IPS-18c (cell line): ENCODE results near the gene CD83.
"Not testable (repeated sequence)": the region's sequence is repeated elsewhere in the genome, so short reads cannot be mapped to it uniquely, and the experiment has no call there.

Source experiments
- H3K4me3 ChIP-seq: 2 replicates; pipeline ENCODE4 v1.7.0; 2013; ENCODE audit warnings: low read depth, mild to moderate bottlenecking, low read length, moderate library complexity; ENCODE audit not compliant: insufficient read depth
- H3K9me3 ChIP-seq: one replicate; pipeline ENCODE4 v1.6.1; 2013; ENCODE audit warnings: mild to moderate bottlenecking, low read length, moderate library complexity; ENCODE audit not compliant: control insufficient read depth, insufficient read depth

Gene CD83, protein sequence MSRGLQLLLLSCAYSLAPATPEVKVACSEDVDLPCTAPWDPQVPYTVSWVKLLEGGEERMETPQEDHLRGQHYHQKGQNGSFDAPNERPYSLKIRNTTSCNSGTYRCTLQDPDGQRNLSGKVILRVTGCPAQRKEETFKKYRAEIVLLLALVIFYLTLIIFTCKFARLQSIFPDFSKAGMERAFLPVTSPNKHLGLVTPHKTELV

DNA sequence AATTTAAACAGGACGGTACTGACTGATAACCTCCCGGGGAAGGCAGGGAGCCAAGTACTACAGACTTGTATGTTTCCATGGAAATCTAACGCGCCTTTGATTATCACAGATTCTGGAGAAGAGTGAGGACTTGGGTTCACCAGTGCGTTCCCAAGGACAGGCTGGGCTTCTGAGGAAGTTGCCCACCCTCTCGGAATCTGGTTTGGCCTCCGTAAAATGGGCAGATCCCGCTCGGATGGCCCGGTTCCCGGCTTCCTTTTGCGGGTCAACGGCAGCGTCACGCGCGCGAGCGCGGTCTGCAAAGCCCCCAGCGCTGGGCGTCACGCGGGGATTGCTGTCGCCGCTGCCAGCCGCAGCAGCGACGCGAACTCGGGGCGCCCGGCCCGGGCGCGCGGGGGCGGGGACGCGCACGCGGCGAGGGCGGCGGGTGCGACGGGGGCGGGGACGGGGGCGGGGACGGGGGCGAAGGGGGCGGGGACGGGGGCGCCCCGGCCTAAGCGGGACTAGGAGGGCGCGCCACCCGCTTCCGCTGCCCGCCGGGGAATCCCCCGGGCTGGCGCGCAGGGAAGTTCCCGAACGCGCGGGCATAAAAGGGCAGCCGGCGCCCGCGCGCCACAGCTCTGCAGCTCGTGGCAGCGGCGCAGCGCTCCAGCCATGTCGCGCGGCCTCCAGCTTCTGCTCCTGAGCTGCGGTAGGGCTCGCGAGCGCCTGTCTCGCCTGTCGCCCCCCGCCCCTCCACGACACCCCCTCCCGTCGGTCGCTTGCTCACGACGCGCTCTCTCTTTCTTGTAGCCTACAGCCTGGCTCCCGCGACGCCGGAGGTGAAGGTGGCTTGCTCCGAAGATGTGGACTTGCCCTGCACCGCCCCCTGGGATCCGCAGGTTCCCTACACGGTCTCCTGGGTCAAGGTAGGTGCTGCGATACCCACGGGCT is at the start of gene CD83:
TSS of gene CD83 (plus strand) at position 615 of the 933 bp plus-strand sequence. CDS start at position 655, 40 bp downstream.
- Histone ChIP-seq H3K4me3 (peak within 1 kb of the TSS; percentile 71), H3K9me3 (no peaks in the 10 kb centered on the region)

DNA sequence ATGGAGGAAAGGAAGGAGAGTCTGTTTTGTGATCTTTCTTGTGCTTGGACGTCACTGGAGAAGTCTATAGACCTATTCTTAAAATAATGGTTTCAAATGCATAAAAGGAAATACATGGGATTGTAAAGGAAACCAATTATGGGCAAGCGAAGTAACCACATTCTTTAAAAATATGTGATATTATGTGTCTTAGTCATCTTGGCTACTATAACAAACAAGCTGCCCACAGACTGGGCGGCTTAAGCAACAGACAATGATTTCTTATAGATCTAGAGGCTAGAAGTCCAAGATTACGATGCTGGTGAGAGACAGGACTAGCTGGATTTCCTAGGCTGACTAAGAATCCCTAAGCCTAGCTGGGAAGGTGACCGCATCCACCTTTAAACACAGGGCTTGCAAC is 49.4 kb upstream of the CD83 start:
- Histone ChIP-seq H3K4me3 (no peak overlapping the region), H3K9me3 (no peaks in the 10 kb centered on the region)

DNA sequence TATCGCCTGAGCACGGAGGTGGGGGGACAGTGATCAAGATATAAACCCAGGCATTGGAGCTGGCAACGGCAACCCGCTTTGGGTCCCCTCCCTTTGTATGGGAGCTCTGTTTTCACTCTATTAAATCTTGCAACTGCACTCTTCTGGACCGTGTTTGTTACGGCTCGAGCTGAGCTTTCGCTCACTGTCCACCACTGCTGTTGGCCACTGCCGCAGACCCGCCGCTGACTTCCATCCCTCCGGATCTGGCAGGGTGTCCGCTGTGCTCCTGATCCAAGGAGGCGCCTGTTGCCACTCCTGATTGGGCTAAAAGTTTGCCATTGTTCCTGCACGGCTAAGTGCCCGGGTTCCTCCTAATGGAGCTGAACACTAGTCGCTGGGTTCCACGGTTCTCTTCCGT is 48.9 kb upstream of the CD83 start:
- H3K9me3 ChIP-seq: no peaks in the 10 kb centered on the region
- no peak overlapping the region for H3K4me3 ChIP-seq

DNA sequence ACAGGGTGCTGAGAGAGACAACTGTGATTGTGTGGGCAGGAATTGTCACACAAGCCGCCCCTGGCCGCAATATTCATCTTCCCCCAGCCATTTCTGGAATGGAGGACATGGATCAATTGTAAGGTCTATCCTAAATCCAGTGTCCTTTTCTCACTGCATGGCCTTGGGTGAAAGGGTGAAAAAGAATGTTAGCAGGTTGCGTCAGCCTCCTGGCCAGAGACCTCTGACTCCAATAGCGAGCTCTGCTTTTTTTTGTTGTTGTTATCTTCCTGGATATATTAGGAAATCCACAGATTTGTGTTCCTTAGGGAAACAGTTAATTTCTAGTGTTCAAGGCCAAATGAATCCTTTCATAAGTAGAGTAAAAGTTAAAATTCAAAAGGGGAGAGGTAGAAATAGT is 47.1 kb upstream of the CD83 start:
- Histone ChIP-seq H3K9me3 (no peaks in the 10 kb centered on the region), H3K4me3 (no peak overlapping the region)

DNA sequence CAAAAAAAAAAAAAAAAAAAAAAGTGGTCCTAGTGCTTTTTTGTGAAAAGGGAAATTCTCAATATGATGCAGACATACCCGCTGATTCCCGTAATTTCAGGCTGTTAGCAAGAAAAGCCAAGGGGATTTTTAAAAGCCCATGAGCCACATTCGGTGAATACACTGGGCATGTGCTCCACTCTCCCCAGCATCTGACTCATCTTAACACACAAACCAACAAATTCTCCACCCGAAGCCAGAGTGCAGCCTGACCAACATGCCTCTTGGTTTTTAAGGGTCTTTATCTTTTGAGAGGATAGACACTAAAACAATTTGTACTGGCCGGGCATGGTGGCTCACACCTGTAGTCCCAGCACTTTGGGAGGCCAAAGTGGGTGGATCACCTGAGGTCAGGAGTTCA is 45.5 kb upstream of the CD83 start:
- H3K4me3 ChIP-seq: no peak overlapping the region
- no peaks in the 10 kb centered on the region for H3K9me3 ChIP-seq

DNA sequence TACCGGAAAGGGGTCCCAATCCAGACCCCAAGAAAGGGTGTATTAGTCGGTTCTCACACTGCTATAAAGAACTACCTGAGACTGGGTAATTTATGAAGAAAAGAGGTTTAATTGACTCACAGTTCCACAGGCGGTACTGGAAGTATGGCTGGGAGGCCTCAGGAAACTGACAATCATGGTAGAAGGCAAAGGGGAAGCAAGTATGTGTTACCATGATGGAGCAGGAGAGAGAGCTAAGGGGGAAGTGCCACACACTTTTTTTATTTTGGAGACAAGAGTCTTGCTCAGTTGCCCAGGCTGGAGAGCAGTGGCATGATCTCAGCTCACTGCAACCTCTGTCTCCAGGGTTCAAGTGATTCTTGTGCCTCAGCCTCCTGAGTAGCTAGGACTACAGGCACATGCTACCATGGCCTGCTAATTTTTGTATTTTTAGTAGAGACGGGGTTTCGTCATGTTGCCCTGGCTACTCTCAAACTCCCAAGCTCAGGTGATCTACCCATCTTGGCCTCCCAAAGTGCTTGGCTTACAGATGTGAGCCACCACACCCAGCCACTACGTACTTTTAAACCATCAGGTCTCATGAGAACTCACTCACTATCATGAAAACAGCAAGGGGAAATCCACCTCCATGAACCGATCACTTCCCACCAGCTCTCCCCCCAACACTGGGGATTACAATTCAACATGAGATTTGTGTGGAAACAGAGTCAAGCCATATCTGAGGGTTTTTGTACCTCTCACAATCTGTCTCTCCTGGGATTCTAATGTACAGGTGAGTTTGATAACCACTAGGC is 43.8 kb upstream of the CD83 start:
- not testable (repeated sequence) for H3K4me3 ChIP-seq

DNA sequence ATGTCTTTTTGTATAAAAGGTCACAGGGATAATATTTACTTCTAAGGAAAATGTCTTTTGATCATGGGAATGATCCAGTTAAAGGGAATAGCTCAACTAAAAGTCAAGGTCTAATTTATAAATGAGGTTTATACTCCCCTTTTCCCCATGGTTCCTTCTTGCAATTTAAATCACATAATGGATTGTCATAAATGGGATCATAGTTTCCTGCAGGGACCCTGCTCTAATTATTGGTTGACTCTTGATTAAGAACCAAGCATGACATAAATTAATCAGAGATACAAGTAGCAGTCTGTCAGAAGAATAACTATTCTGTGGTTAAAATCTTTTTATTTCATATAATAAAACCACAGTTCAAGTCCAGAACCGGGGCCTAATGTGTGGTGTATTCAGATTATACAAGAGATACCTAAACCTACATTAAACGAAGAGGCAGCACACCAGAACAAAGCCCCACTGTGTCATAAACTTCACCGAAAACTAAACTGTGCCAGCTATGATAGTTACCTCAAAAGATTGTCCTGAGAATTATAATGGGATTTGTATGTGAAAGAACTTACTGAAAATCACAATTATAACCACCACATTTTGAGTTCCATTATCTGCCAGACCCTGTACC is 43.0 kb upstream of the CD83 start:
- Histone ChIP-seq H3K4me3 (no peak overlapping the region), H3K9me3 (no peaks in the 10 kb centered on the region)

More for the DNA sequence above, 43.8 kb upstream of the CD83 start:
- not testable (repeated sequence) for H3K9me3 ChIP-seq

DNA sequence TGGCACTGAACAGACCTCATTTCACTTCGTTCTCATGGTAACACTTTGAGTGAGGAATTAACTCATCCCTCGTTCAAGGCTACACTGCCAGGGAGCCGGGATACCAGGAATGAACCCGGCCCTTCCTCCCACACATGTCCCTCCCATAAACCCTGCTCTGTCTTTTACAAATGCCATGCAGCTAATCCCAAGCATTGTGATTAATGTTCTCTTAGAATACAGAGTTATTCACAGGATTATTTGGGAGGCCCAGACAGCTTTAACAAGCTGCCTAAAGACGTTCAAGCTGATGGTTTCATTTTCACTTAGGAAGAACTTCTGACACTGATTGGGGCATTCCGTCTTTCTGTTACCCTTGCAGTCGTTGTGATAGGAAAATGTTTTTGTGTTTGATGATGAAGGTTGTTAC is 42.5 kb upstream of the CD83 start:
- H3K4me3 ChIP-seq: no peak overlapping the region
- no peaks in the 10 kb centered on the region for H3K9me3 ChIP-seq

DNA sequence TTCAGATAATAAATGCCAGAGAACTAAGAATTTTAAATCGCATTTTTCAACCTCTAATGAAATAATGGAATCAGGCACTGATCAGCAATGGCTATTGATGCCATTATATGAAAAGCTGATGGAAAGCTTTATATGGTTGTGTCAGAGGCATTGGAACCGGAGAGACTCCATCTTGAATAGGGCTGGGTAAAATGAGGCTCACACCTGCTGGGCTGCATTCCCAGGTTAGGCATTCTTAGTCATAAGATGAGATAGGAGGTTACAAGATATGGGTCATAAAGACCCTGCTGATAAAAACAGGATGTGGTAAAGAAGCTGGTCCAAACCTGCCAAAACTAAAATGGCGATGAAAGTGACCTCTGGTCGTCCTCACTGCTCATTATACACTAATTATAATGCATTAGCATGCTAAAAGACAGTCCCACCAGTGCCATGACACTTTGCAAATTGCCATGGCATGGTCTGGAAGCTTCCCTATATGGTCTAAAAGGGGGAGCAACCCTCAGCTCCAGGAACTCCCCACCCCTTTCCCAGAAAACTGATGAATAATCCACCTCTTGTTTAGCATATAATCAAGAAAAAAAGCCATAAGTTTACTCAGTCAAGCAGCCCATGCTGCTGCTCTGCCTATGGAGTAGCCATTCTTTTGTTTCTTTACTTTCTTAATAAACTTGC is 40.2 kb upstream of the CD83 start:
- no peak overlapping the region for H3K4me3 ChIP-seq
- H3K9me3 ChIP-seq: no peaks in the 10 kb centered on the region

DNA sequence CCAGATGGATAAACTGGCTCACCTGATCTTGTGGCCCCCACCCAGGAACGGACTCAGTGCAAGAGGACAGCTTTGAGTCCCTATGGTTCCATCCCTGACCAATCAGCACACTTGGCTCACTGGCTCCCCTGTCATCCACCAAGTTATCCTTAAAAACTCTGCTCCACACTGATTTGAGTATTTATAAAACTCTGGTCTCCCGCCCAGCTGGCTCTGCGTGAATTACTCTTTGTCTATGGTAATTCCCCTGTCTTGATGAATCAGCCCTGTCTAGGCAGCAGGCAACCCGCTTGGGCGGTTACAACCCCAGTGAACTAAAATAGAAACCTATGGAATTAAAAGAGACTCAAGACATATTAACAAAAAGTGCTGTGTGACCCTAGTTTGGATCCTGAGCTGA is 38.1 kb upstream of the CD83 start:
- Histone ChIP-seq H3K9me3 (no peaks in the 10 kb centered on the region), H3K4me3 (no peak overlapping the region)

DNA sequence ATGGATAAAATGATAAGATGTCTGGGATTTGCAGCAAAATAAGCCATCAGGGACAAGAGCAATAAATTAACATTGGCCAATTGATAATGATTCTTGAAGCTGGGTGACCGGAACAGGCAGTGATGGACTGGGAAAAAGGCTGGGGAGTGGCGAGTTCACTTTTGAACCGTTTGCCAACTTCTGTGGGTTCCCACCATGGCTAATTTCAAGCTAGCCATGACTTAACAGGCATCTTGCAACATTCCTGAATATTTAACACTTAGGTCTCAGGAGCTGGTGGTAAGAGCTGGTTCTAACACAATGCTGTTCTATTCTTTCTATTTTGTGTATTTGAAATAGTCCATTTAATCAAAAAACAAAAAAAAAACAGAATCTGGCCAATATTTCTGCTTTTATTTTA is 37.6 kb upstream of the CD83 start:
- no peaks in the 10 kb centered on the region for H3K9me3 ChIP-seq
- H3K4me3 ChIP-seq: no peak overlapping the region

DNA sequence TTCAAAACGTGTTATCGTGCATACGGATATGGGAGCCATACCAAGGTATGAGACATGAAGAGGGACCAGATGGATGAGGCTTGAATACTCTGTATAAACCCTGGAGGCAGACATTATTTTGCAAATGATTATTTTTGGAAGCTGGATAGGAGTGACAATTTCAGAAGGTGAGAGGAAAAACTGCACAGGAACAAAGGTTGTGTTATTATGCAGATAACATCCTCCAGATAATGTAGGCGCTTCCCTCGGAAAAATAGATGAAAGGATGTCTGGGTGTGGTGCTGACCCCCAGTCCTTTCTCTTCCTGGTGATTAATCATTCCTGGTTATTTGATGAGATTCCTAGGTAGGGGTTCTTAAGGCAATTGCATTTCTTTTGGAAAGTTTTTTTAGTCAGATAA is 36.4 kb upstream of the CD83 start:
- Histone ChIP-seq H3K9me3 (no peaks in the 10 kb centered on the region), H3K4me3 (no peak overlapping the region)

DNA sequence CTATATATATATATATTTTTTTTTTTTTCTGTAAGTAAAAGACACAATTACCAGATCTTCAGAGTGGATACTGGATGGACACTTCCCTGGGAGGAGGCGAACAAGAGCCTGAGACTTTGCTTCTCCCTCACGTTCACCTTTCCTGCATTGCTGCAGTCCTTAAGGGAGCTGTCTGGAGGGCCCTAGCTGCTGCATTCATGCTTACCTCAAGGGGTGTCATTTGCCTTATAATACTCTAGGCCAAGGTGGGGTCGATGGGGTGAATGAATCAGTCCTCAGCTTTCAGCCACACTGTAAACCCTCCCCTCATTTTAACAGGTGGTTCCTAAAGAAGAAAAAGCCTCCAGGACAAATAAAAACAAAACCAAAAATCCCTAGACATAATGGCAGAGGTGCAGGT is 34.8 kb upstream of the CD83 start:
- Histone ChIP-seq H3K4me3 (no peak overlapping the region), H3K9me3 (no peaks in the 10 kb centered on the region)

DNA sequence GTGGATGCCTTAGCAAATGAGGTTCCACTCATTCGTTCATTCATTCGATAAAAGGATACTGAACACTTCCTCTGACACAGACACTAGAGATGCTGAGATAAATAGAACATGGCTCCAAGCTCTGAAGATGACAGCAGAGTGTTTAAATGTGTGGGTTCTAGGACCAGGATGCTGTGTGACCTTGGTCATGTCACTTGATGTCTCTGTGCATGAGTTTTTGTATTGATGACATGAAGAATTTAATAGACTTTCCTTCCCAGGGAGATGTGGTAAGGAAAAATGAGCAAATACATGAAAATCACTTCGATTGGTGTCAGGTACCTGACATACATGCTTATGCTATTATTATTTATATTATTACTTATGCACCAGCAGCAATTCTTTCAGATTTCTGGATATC is 34.3 kb upstream of the CD83 start:
- no peak overlapping the region for H3K4me3 ChIP-seq
- no peaks in the 10 kb centered on the region for H3K9me3 ChIP-seq

DNA sequence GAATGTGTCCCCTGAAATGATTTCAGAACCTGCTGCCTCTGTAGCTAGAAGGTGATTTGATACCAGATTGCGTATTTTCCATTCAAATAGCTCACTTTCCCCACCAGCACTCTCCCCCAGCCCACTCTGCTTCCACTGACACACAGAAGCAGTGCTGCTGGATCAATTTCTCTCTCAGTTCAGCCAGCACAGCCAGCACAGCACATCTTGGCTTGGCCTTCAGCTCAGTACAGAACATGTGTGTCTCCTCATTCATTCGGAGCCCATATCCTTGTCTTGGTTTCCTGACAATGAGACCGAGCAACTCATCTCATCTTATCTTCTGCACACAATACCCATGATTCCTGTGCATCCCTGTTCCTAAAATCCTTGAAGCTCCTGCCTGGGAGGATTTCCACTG is 33.8 kb upstream of the CD83 start:
- Histone ChIP-seq H3K9me3 (no peaks in the 10 kb centered on the region), H3K4me3 (no peak overlapping the region)

DNA sequence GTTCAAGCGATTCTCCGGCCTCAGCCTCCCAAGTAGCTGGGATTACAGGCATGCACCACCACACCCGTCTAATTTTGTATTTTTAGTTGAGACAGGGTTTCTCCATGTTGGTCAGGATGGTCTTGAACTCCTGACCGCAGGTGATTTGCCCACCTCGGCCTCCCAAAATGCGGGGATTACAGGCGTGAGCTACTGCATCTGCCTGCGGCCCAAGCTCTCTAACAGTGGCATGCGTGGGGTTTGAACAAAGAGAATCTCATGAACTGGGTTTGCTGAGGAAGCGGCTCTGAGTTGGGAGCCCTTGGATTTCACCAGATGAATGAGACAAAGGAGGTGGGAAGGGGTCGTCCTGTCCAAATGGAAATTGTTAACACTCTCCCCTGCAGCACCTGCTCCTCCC is 33.2 kb upstream of the CD83 start:
- Histone ChIP-seq H3K9me3 (no peaks in the 10 kb centered on the region), H3K4me3 (no peak overlapping the region)

DNA sequence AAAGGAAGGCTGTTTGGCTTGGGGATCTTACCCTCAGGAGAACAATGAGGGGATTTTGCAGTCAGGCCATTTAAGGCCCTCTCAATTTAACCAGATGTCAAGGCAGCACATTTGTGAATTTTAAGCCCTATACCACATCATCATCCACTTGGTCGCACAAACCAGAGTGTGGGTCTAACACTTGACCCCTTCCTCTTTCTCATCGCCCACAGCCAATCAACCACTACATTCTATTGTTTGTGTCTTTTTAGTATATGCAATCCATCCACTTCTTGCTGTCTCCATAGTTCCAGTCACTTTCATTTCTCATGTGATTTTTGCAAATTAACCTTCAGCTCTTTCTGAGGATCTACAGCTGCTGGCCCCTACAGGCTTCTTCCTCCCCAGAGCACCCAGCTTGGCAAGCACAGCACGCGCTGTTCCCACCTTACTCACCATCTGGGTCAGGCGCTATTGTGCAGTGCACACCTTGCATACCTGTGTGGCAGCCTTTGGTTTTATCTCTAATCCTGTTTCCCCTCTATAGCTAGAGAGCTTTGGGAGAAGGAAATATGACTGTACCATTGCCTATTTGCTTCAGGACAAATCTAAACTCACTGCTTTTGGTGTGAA is 32.3 kb upstream of the CD83 start:
- Histone ChIP-seq H3K9me3 (no peaks in the 10 kb centered on the region), H3K4me3 (no peak overlapping the region)
